ENCODE measurements around the gene EEF2. TPM values are rescaled to one million over a fixed set of nuclear protein-coding genes. Genes with fewer than 3 reads are reported as not detected.
"Not testable (repeated sequence)": the region's sequence is repeated elsewhere in the genome, so short reads cannot be mapped to it uniquely, and the experiment has no call there.

The EEF2 gene
- total RNA-seq, 1 experiment from 2014 or later: 3,615 TPM

GRCh38 chr19:4000798-4001197 lies 15.5 kb upstream of the EEF2 start:
- not testable (repeated sequence) for H3K18ac ChIP-seq (ENCODE audit: insufficient read length, low read depth, low read length); H3K4me2 ChIP-seq (ENCODE audit: insufficient read depth, insufficient read length, low read length); H3K79me1 ChIP-seq (ENCODE audit: insufficient read depth, low read depth, low read length, poor library complexity, severe bottlenecking); H2BK20ac ChIP-seq (ENCODE audit: low read depth, low read length, poor library complexity, severe bottlenecking); H4K8ac ChIP-seq (replicated peaks; ENCODE audit: insufficient read length, low read depth, low read length); H3K9me3 ChIP-seq (ENCODE audit: control insufficient read depth, low read depth, low read length); H2BK12ac ChIP-seq (ENCODE audit: insufficient read length, low read depth, low read length); H4K91ac ChIP-seq (ENCODE audit: insufficient read length, low read depth, low read length); H3K79me2 ChIP-seq (ENCODE audit: insufficient read depth, low read length); H3K23me2 ChIP-seq (ENCODE audit: insufficient read length, low read depth, low read length, poor library complexity, severe bottlenecking); H2BK120ac ChIP-seq (ENCODE audit: low read depth, low read length, poor library complexity, severe bottlenecking); H2BK5ac ChIP-seq (ENCODE audit: insufficient read length, low read length); H3K4ac ChIP-seq (ENCODE audit: low read depth, low read length); H2BK15ac ChIP-seq (ENCODE audit: low read depth, low read length); H3K9me3 Mint-ChIP-seq; H3K23ac ChIP-seq (ENCODE audit: insufficient read length, low read depth, low read length); H3K14ac ChIP-seq (ENCODE audit: insufficient read depth, low read length); H3K27me3 ChIP-seq (ENCODE audit: insufficient read depth, low read length); H2AK5ac ChIP-seq (ENCODE audit: insufficient read length, low read length); H3K4me1 Mint-ChIP-seq; DNase-seq; H3K56ac ChIP-seq (ENCODE audit: insufficient read length, low read depth, low read length); H4K5ac ChIP-seq (ENCODE audit: insufficient read length, low read depth, low read length); H3K27me3 Mint-ChIP-seq (ENCODE audit: low read depth); H3K4me3 Mint-ChIP-seq; H3K9ac ChIP-seq (ENCODE audit: extremely low read depth, insufficient read length, low read length); H3T11ph ChIP-seq (ENCODE audit: low read length); H3K27ac ChIP-seq (ENCODE audit: insufficient read length, low read depth, low read length); H2AFZ ChIP-seq (ENCODE audit: low read length); H3K36me3 Mint-ChIP-seq (ENCODE audit: insufficient read depth in 1 of 3, low read depth in 3 of 3); H4K20me1 ChIP-seq (ENCODE audit: control insufficient read depth, insufficient read depth, insufficient read length); H3K4me1 ChIP-seq (ENCODE audit: insufficient read depth, low read length); H3K27ac Mint-ChIP-seq
- no CpG with 5 or more reads among the region's 5 CpGs for WGBS (ENCODE audit: extremely low coverage, insufficient read length, low lambda C conversion rate)

DNA sequence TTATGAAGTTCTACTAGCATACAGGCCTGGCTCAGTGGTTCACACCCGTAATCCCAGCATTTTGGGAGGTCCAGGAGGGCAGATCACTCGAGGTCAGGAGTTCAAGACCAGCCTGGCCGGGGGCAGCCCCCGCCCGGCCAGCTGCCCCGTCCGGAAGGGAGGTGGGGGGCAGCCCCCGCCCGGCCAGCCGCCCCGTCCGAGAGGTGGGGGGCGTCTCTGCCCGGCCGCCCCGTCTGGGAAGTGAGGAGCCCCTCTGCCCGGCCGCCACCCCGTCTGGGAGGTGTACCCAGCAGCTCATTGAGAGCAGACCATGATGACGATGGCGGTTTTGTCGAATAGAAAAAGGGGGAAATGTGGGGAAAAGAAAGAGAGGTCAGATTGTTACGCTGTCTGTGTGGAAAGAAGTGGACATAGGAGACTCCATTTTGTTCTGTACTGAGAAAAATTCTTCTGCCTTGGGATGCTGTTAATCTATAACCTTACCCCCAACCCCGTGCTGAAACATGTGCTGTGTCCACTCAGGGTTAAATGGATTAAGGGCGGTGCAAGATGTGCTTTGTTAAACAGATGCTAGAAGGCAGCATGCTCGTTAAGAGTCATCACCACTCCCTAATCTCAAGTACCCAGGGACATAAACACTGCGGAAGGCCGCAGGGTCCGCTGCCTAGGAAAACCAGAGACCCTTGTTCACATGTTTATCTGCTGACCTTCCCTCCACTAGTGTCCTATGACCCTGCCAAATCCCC lies 13.6 kb upstream of the EEF2 start:
- not testable (repeated sequence) for H3K4me1 Mint-ChIP-seq; H3K27me3 ChIP-seq (ENCODE audit: insufficient read depth, low read length); H3K27me3 Mint-ChIP-seq (ENCODE audit: low read depth); H2AFZ ChIP-seq (ENCODE audit: low read length); H3K9me3 Mint-ChIP-seq; H3K4me2 ChIP-seq (ENCODE audit: insufficient read depth, insufficient read length, low read length); H3K23me2 ChIP-seq (ENCODE audit: insufficient read length, low read depth, low read length, poor library complexity, severe bottlenecking); H3K79me1 ChIP-seq (ENCODE audit: insufficient read depth, low read depth, low read length, poor library complexity, severe bottlenecking); H3K27ac Mint-ChIP-seq; H3K4me1 ChIP-seq (ENCODE audit: insufficient read depth, low read length); H3T11ph ChIP-seq (ENCODE audit: low read length); H3K18ac ChIP-seq (ENCODE audit: insufficient read length, low read depth, low read length); H3K23ac ChIP-seq (ENCODE audit: insufficient read length, low read depth, low read length); H3K79me2 ChIP-seq (ENCODE audit: insufficient read depth, low read length); H3K9ac ChIP-seq (ENCODE audit: extremely low read depth, insufficient read length, low read length); H2BK20ac ChIP-seq (ENCODE audit: low read depth, low read length, poor library complexity, severe bottlenecking); H3K27ac ChIP-seq (ENCODE audit: insufficient read length, low read depth, low read length); H3K9me3 ChIP-seq (ENCODE audit: control insufficient read depth, low read depth, low read length); H2BK12ac ChIP-seq (ENCODE audit: insufficient read length, low read depth, low read length); DNase-seq; H2BK120ac ChIP-seq (ENCODE audit: low read depth, low read length, poor library complexity, severe bottlenecking); H2BK15ac ChIP-seq (ENCODE audit: low read depth, low read length); H4K20me1 ChIP-seq (ENCODE audit: control insufficient read depth, insufficient read depth, insufficient read length); H3K4ac ChIP-seq (ENCODE audit: low read depth, low read length); H3K56ac ChIP-seq (ENCODE audit: insufficient read length, low read depth, low read length); H4K5ac ChIP-seq (ENCODE audit: insufficient read length, low read depth, low read length); H4K91ac ChIP-seq (ENCODE audit: insufficient read length, low read depth, low read length); H3K4me3 Mint-ChIP-seq; H2AK5ac ChIP-seq (ENCODE audit: insufficient read length, low read length); H3K36me3 Mint-ChIP-seq (ENCODE audit: insufficient read depth in 1 of 3, low read depth in 3 of 3); H4K8ac ChIP-seq (replicated peaks; ENCODE audit: insufficient read length, low read depth, low read length); H3K14ac ChIP-seq (ENCODE audit: insufficient read depth, low read length); H2BK5ac ChIP-seq (ENCODE audit: insufficient read length, low read length)
- WGBS (ENCODE audit: extremely low coverage, insufficient read length, low lambda C conversion rate): no CpG with 5 or more reads among the region's 29 CpGs

Measured in H9 (cell line).